Fibroblast of the aortic adventitia (primary cell): ENCODE results near the gene BBS1. TPM values are rescaled to one million over a fixed set of nuclear protein-coding genes. Genes with fewer than 3 reads are reported as not detected.

Source experiments
- DNase-seq: peaks from one replicate; pipeline ENCODE4 v3.0.0-alpha.2; 2010; ENCODE audit warnings: low read depth
- H3K4me3 ChIP-seq: 2 replicates; pipeline ENCODE4 v1.5.1; 2011; ENCODE audit warnings: low read depth, mild to moderate bottlenecking, control low read depth, low read length, moderate library complexity
- CTCF ChIP-seq: IDR thresholded peaks from 2 replicates; pipeline ENCODE4 v1.5.1; 2011; ENCODE audit warnings: mild to moderate bottlenecking, low read length, control low read depth, inconsistent platforms; ENCODE audit not compliant: insufficient read depth
- total RNA-seq: library from RNA; depleted of rRNA; stranded (reverse); fragments of >200 nt; gene quantifications from 2 replicates; pipeline ENCODE4 v1.2.3, GENCODE V29; 2012; ENCODE audit warnings: low replicate concordance

The BBS1 gene
- total RNA-seq, 1 donor = 41.7 TPM

- TF ChIP-seq CTCF = no peak
- peak; percentile 14 for DNase-seq
These were observed 48.9 kb downstream of the BBS1 start for GRCh38 chr11:66559142-66559865.

GRCh38 chr11:66559866-66560676, 49.6 kb downstream of the BBS1 start:
- H3K4me3 ChIP-seq = no peak overlapping the region
- TF ChIP-seq CTCF = no peak

More at GRCh38 chr11:66559142-66559865, 48.9 kb downstream of the BBS1 start:
- no peak overlapping the region for H3K4me3 ChIP-seq

GRCh38 chr11:66561178-66561974, 50.9 kb downstream of the BBS1 start:
- H3K4me3 ChIP-seq = no peak overlapping the region
- DNase-seq = no peak
- no peak for TF ChIP-seq CTCF

More at GRCh38 chr11:66559866-66560676, 49.6 kb downstream of the BBS1 start:
- DNase-seq = no peak

- TF ChIP-seq CTCF = no peak
- no peak for DNase-seq
- no peak overlapping the region for H3K4me3 ChIP-seq
These were observed 51.5 kb downstream of the BBS1 start for GRCh38 chr11:66561975-66562248.

GRCh38 chr11:66562275-66562674, 51.8 kb downstream of the BBS1 start:
- TF ChIP-seq CTCF = no peak
- no peak for DNase-seq
- no peak overlapping the region for H3K4me3 ChIP-seq

- no peak overlapping the region for H3K4me3 ChIP-seq
- no peak for DNase-seq
- no peak for TF ChIP-seq CTCF
These were observed 52.6 kb downstream of the BBS1 start for GRCh38 chr11:66562907-66563583.
